Spleen (tissue), 11 donors: ENCODE data around the gene PARVA. TPM values are rescaled to one million over a fixed set of nuclear protein-coding genes. Genes with fewer than 3 reads are reported as not detected.
A peak's percentile ranks its signal among the peaks of the same experiment; 100 is the strongest.

Experiments used
- DNase-seq: peaks from one replicate; pipeline ENCODE4 v3.0.0-alpha.2; 2020
- H3K27ac ChIP-seq, 8 donors: fragments of 200-600 bp; sonication (generic) in 7 of 8; 1 replicate in 4 of 8; 2 replicates in 4 of 8; pipeline versions ENCODE4 v1.5.0 to v1.8.0; 2016 to 2021; ENCODE audit warnings: inconsistent platforms in 4 of 8, mild to moderate bottlenecking in 4 of 8, moderate library complexity in 1 of 8
- H3K27me3 ChIP-seq, 7 donors: fragments of 200-600 bp; sonication (generic) in 6 of 7; replicated peaks in 1 of 7; 1 replicate in 4 of 7; 2 replicates in 3 of 7; pipeline versions ENCODE4 v1.5.0 to v1.8.0; 2016 to 2021; ENCODE audit warnings: inconsistent platforms in 3 of 7, mild to moderate bottlenecking in 1 of 7
- H3K36me3 ChIP-seq, 6 donors: fragments of 200-600 bp; sonication (generic) in 5 of 6; 1 replicate in 4 of 6; 2 replicates in 2 of 6; pipeline versions ENCODE4 v1.5.0 to v1.8.0; 2016 to 2021; ENCODE audit warnings: inconsistent platforms in 2 of 6
- H3K4me1 ChIP-seq, 6 donors: fragments of 200-600 bp; sonication (generic) in 5 of 6; 1 replicate in 3 of 6; 2 replicates in 3 of 6; pipeline versions ENCODE4 v1.5.0 to v1.8.0; 2016 to 2021; ENCODE audit warnings: inconsistent platforms in 3 of 6
- H3K4me3 ChIP-seq, 8 donors: fragments of 200-600 bp; sonication (generic) in 7 of 8; 1 replicate in 4 of 8; 2 replicates in 4 of 8; pipeline versions ENCODE4 v1.5.0 to v1.8.0; 2016 to 2021; ENCODE audit warnings: inconsistent platforms in 4 of 8, mild to moderate bottlenecking in 4 of 8, moderate library complexity in 2 of 8
- H3K9me3 ChIP-seq, 8 donors: fragments of 200-600 bp; sonication (generic) in 7 of 8; 1 replicate in 4 of 8; 2 replicates in 4 of 8; pipeline versions ENCODE4 v1.5.0 to v1.8.0; 2016 to 2021; ENCODE audit warnings: inconsistent platforms in 4 of 8
- CTCF ChIP-seq, 11 experiments: fragments of 200-600 bp in 7 of 11; fragments of 450-650 bp in 4 of 11; sonication (generic) in 4 of 11; IDR thresholded peaks in 8 of 11; conservative IDR thresholded peaks in 3 of 11; 1 replicate in 7 of 11; 2 replicates in 4 of 11; pipeline versions ENCODE4 v1.4.0 to v1.8.0; 2016 to 2021; ENCODE audit warnings: antibody characterized with exemption in 11 of 11, inconsistent platforms in 4 of 11, mild to moderate bottlenecking in 1 of 11
- POLR2A ChIP-seq, 3 donors: fragments of 450-650 bp; IDR thresholded peaks; one replicate each; pipeline ENCODE4 v1.5.1; 2017; ENCODE audit warnings: antibody characterized with exemption in 3 of 3, mild to moderate bottlenecking in 1 of 3
- POLR2AphosphoS5 ChIP-seq, 3 donors: sonication (generic); formaldehyde crosslinking; IDR thresholded peaks; one replicate each; pipeline ENCODE4 v1.5.1; 2017; ENCODE audit warnings: antibody characterized with exemption in 3 of 3
- WGBS, 5 donors: extraction: QIAGEN DNeasy Blood & Tissue Kit in 3 of 5; methylation state at CpG; one replicate each; pipeline versions ENCODE4 v1.1.5 to v1.1.7; 2013 to 2018; 5-methylcytosine and 5-hydroxymethylcytosine counted together
- intact Hi-C: fragments of 100-400 bp; cut with DNase I; formaldehyde crosslinking; loops from one replicate; pipeline ENCODE4 v1.15.0; 2023; ENCODE audit warnings: low total_unique reads
- polyA plus RNA-seq, 3 donors: library from polyadenylated mRNA; stranded (reverse); fragments of 200-250 nt; gene quantifications; one replicate each; pipeline ENCODE4 v1.2.1, GENCODE V29; 2013
- total RNA-seq, 7 donors: library from RNA; depleted of rRNA in 3 of 7; stranded (reverse); fragments of >200 nt in 3 of 7; fragmentation: NEBNext Ultra II Directional in 4 of 7; extraction: Animal tissue kit (Norgen Biotek cat#: 25700) in 4 of 7; gene quantifications; one replicate each; pipeline versions ENCODE4 v1.1.0 to v1.2.1, GENCODE V29; 2016 to 2021
- donor health status: healthy with polysubstance abuse.
- donor health status: DM: no; HTN: no; CAD: no; lungs with moderate emphysema.
- donor health status: DM: no; HTN: no; CAD: no.
- donor health status: Bipolar disorder and iron deficiency.
- donor health status: healthy.
- donor health status: DM: no; HTN: no; CAD: no.
- donor health status: DM: yes; HTN: yes; CAD: no.

Gene PARVA
- total and polyA plus RNA-seq, 10 donors = 3.8 to 56.6 (median 23.3) TPM

DNA sequence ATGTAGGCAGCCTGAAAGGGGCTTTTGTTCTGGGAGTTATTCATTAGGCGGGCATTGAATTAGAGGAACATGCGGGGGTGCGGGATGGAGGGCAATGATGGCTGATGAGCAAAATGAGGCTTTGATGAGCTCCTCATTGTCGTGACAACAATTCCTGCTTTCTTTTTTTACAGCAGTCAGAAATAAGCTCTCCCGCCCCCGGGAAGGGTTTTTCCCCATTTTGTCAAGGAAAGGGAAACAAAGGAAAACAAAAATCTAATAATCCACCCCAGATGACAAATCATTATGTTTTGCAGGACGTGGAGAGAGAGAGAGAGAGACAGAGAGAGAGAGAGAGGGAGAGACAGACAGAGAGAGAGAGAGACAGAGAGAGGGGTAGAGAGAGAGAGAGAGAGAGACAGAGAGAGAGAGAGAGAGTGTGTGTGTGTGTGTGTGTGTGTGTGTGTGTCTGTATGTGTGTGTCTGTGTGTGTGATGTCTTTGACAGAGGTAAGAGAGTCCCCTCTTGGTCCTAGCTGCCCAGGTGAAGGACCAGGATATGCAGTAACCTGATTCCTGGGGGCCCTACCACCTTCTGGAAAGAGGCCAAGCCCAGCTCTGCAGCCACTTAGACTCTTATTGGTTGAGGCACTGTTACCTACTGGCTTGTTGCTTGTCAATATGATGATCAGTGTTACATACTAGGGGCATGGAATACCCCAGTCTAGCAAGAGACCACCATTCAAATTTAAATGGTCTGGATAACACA is 46.7 kb upstream of the PARVA start:
- H3K36me3 ChIP-seq = no peaks in the 10 kb centered on the region
- intact Hi-C loops = loop anchor here (5.0 kb wide), 1 partner anchor 567 kb away; no protein-coding TSS in a partner anchor
- no peak overlapping the region for H3K4me3 ChIP-seq
- no peak for TF ChIP-seq POLR2A (IDR thresholded peaks at IDR 0.05)
- TF ChIP-seq CTCF (IDR thresholded peaks at IDR 0.05 in 8 of 11, conservative IDR thresholded peaks at IDR 0.05 in 3 of 11) = no peak
- TF ChIP-seq POLR2AphosphoS5 (IDR thresholded peaks at IDR 0.05) = no peak
- H3K9me3 ChIP-seq = no peaks in the 10 kb centered on the region
- H3K27ac ChIP-seq = no peak overlapping the region
- peaks cover 0 to 7% (median 2%) of the 10 kb centered on the region in 6 donors for H3K4me1 ChIP-seq
- 64 to 74% (median 66%) methylated on average over 7 of the region's 7 CpGs for WGBS, 5 donors
- DNase-seq = no peak
- H3K27me3 ChIP-seq = no peaks in the 10 kb centered on the region

GRCh38 chr11:12331239-12331874 is 46.0 kb upstream of the PARVA start:
- Histone ChIP-seq H3K4me3 (no peak overlapping the region), H3K27me3 (no peaks in the 10 kb centered on the region), H3K9me3 (no peaks in the 10 kb centered on the region), H3K27ac (no peak overlapping the region), H3K36me3 (no peaks in the 10 kb centered on the region), H3K4me1 (peaks cover 0 to 7% (median 2%) of the 10 kb centered on the region in 6 donors)
- intact Hi-C loops = loop anchor here (5.0 kb wide), 1 partner anchor 566 kb away; no protein-coding TSS in a partner anchor
- no peak for DNase-seq
- 14 to 19% (median 15%) methylated on average over 7 of the region's 7 CpGs for WGBS, 5 donors
- no peak for TF ChIP-seq POLR2AphosphoS5 (IDR thresholded peaks at IDR 0.05)
- TF ChIP-seq CTCF (IDR thresholded peaks at IDR 0.05 in 8 of 11, conservative IDR thresholded peaks at IDR 0.05 in 3 of 11) = peak in 10 of 11 experiments; percentile 36 to 74 (median 67)

DNA sequence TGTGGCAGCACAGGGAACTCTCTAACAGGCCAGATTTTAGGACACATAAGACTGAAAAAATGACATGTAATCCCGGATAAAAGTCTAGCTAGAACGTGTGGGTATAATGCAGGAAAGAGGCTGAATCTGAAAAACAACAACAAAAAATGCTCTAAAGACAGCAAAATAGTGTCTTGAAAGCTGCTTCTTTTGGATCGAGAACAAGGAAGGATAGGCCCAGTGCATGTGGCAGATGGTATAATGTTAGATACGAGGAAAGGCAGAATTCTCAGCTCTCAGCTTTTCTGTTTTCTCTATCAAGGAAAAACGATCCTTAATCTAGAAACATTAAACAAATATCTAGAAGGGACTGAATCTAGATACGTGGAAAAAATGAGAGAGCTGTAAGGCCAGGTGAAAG is 33.8 kb upstream of the PARVA start:
- Histone ChIP-seq H3K36me3 (no peaks in the 10 kb centered on the region), H3K4me3 (no peak overlapping the region), H3K9me3 (no peaks in the 10 kb centered on the region), H3K27ac (no peak overlapping the region), H3K27me3 (peaks cover 0 to 3% (median 0%) of the 10 kb centered on the region in 7 donors), H3K4me1 (no peaks in the 10 kb centered on the region)
- TF ChIP-seq POLR2A (IDR thresholded peaks at IDR 0.05) = no peak
- no peak for TF ChIP-seq POLR2AphosphoS5 (IDR thresholded peaks at IDR 0.05)
- TF ChIP-seq CTCF (IDR thresholded peaks at IDR 0.05 in 8 of 11, conservative IDR thresholded peaks at IDR 0.05 in 3 of 11) = no peak
- WGBS, 5 donors = 67 to 78% (median 73%) methylated on average over 6 of the region's 6 CpGs
- no peak for DNase-seq
- intact Hi-C loops = no loop called here

- Histone ChIP-seq H3K4me3 (no peak overlapping the region), H3K4me1 (no peaks in the 10 kb centered on the region), H3K36me3 (no peaks in the 10 kb centered on the region), H3K27me3 (no peaks in the 10 kb centered on the region), H3K9me3 (no peaks in the 10 kb centered on the region), H3K27ac (no peak overlapping the region)
- DNase-seq = no peak
- no peak for TF ChIP-seq POLR2AphosphoS5 (IDR thresholded peaks at IDR 0.05)
- TF ChIP-seq CTCF (IDR thresholded peaks at IDR 0.05 in 8 of 11, conservative IDR thresholded peaks at IDR 0.05 in 3 of 11) = no peak
- no peak for TF ChIP-seq POLR2A (IDR thresholded peaks at IDR 0.05)
- intact Hi-C loops = no loop called here
- WGBS, 5 donors = 70 to 94% (median 80%) methylated on average over 1 of the region's 1 CpG
These were observed 23.8 kb upstream of the PARVA start for GRCh38 chr11:12353534-12353933.
